Measurements from ENCODE around the gene MAST4. TPM values are rescaled to one million over a fixed set of nuclear protein-coding genes. Genes with fewer than 3 reads are reported as not detected.
A peak's percentile ranks its signal among the peaks of the same experiment; 100 is the strongest.

Gene MAST4
- total RNA-seq, 1 donor from 2014 or later, result 56.9 TPM

GRCh38 chr5:67211926-67212325 lies 615.7 kb downstream of the MAST4 start:
- H3K27me3 ChIP-seq (ENCODE audit: low read depth), result no peaks in the 10 kb centered on the region
- H3K4me1 ChIP-seq, result peaks cover 28% of the 10 kb centered on the region
- ATAC-seq (no peak), DNase-seq (no peak)
- H3K4me3 ChIP-seq, result no peak overlapping the region
- H3K9me3 ChIP-seq, result no peaks in the 10 kb centered on the region
- intact Hi-C loops (cut with DNase I), result no loop called here
- H3K36me3 ChIP-seq, result no peaks in the 10 kb centered on the region
- H3K27ac ChIP-seq, result no peak overlapping the region
- TF ChIP-seq CTCF (IDR thresholded peaks at IDR 0.05), result no peak

GRCh38 chr5:67214036-67214435 lies 617.8 kb downstream of the MAST4 start:
- no peak for TF ChIP-seq CTCF (IDR thresholded peaks at IDR 0.05)
- no peak for DNase-seq
- Histone ChIP-seq H3K4me1 (peaks cover 28% of the 10 kb centered on the region), H3K27me3 (ENCODE audit: low read depth) (no peaks in the 10 kb centered on the region), H3K27ac (no peak overlapping the region), H3K36me3 (no peaks in the 10 kb centered on the region), H3K9me3 (no peaks in the 10 kb centered on the region), H3K4me3 (no peak overlapping the region)
- intact Hi-C loops (cut with DNase I), result no loop called here
- ATAC-seq, result no peak

GRCh38 chr5:67214707-67215447 lies 618.7 kb downstream of the MAST4 start:
- intact Hi-C loops (cut with DNase I), result no loop called here
- Histone ChIP-seq H3K36me3 (no peaks in the 10 kb centered on the region), H3K27ac (peak overlapping the region; percentile 85), H3K9me3 (no peaks in the 10 kb centered on the region), H3K27me3 (ENCODE audit: low read depth) (no peaks in the 10 kb centered on the region), H3K4me3 (no peak overlapping the region), H3K4me1 (peaks cover 28% of the 10 kb centered on the region)
- ATAC-seq, result peak; percentile 60 to 62
- no peak for TF ChIP-seq CTCF (IDR thresholded peaks at IDR 0.05)
- peak; percentile 66 for DNase-seq

GRCh38 chr5:67215519-67216471 lies 619.6 kb downstream of the MAST4 start:
- intact Hi-C loops (cut with DNase I), result no loop called here
- peak overlapping the region; percentile 31 for H3K4me3 ChIP-seq

More at GRCh38 chr5:67215519-67216471, 619.6 kb downstream of the MAST4 start:
- DNase-seq (peak; percentile 93), ATAC-seq (peak; percentile 93 to 94)
- H3K27me3 ChIP-seq (ENCODE audit: low read depth), result no peaks in the 10 kb centered on the region
- H3K27ac ChIP-seq, result peak overlapping the region; percentile 85
- no peaks in the 10 kb centered on the region for H3K36me3 ChIP-seq
- peaks cover 28% of the 10 kb centered on the region for H3K4me1 ChIP-seq
- no peaks in the 10 kb centered on the region for H3K9me3 ChIP-seq
- TF ChIP-seq CTCF (IDR thresholded peaks at IDR 0.05), result no peak
